ENCODE measurements around the gene CDK6. TPM values are rescaled to one million over a fixed set of nuclear protein-coding genes. Genes with fewer than 3 reads are reported as not detected.

CDK6 gene
- total RNA-seq, 4 donors from 2014 or later, result 43.6 to 85.1 (median 63.3) TPM

DNA sequence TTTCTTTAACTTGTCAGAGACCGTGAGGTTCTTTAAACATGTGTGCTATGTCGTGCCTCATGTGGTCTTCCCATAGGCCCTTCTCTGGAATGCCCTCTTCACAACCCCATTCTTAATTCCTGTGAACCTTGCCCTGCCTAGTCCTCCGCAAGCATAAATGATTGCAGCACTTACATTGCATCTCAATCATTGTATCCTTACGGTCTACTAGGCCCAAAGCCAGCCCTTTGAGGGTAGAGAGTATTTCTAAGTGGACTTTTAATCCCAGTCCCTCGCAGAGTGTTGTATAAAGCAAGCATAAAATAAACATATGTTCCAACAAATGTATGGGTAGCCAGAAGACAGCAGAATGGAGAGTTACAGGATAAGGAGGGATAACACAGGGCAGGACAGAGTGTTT is 154.0 kb downstream of the CDK6 start:
- TF ChIP-seq, protein P1, sequence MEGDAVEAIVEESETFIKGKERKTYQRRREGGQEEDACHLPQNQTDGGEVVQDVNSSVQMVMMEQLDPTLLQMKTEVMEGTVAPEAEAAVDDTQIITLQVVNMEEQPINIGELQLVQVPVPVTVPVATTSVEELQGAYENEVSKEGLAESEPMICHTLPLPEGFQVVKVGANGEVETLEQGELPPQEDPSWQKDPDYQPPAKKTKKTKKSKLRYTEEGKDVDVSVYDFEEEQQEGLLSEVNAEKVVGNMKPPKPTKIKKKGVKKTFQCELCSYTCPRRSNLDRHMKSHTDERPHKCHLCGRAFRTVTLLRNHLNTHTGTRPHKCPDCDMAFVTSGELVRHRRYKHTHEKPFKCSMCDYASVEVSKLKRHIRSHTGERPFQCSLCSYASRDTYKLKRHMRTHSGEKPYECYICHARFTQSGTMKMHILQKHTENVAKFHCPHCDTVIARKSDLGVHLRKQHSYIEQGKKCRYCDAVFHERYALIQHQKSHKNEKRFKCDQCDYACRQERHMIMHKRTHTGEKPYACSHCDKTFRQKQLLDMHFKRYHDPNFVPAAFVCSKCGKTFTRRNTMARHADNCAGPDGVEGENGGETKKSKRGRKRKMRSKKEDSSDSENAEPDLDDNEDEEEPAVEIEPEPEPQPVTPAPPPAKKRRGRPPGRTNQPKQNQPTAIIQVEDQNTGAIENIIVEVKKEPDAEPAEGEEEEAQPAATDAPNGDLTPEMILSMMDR (IDR thresholded peaks at IDR 0.05), result no peak
- no peak for TF ChIP-seq POLR2A (IDR thresholded peaks at IDR 0.05)
- H3K4me3 ChIP-seq (ENCODE audit: low read depth, poor library complexity, severe bottlenecking), result no peak overlapping the region
- intact Hi-C loops (cut with DNase I; ENCODE audit: low total_unique reads), result no loop called here
- 90% methylated on average over 5 of the region's 5 CpGs for WGBS, 2 donors
- no peak for DNase-seq (ENCODE audit: low spot score in 2 of 2)

DNA sequence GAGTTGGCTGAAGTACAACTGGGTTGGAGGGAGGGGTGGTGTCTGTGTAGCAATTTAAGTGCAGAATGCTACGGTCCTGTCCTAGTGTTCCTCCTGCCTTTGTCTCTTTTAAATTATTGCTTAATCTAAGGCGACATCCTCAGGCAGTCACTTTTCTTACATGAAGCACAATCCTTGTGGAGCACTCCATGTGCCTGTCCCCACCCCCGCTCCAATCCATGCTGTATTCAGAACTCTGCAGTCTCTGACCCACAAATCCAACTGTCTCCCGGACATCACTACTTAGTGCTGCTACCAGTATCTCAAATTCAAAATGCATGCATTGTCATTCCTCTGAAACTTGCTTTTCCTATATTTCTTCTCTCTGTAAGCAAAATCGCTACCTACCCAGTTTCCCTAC is 154.7 kb downstream of the CDK6 start:
- intact Hi-C loops (cut with DNase I; ENCODE audit: low total_unique reads), result no loop called here
- no peak for DNase-seq (ENCODE audit: low spot score in 2 of 2)
- 84% methylated on average over 5 of the region's 5 CpGs for WGBS, 2 donors
- no peak for TF ChIP-seq POLR2A (IDR thresholded peaks at IDR 0.05)
- TF ChIP-seq, protein P1 (IDR thresholded peaks at IDR 0.05), result no peak
- no peak overlapping the region for H3K4me3 ChIP-seq (ENCODE audit: low read depth, poor library complexity, severe bottlenecking)

DNA sequence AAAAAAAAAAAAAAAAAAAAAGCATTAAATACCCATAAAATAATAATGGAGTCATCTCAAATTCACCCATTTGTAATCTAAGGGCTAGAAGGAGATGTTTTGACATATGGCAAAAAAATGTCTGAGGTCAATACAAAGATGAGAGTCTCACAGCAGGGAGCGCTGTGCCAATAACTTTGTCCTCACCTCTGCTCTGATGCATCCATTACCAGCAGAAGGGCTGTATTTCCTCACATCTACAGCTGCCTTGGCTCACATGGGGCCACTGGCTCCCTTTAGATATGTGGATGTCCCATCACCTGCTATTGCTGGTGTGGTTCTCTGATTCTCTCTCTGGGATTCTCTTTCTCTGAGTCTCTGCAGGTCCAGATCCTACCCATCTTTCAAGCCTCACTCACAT is 155.9 kb downstream of the CDK6 start:
- 100% methylated on average over 1 of the region's 1 CpG for WGBS, 2 donors
- DNase-seq (ENCODE audit: low spot score in 2 of 2), result no peak
- TF ChIP-seq, protein P1 (IDR thresholded peaks at IDR 0.05), result no peak
- no peak for TF ChIP-seq POLR2A (IDR thresholded peaks at IDR 0.05)
- H3K4me3 ChIP-seq (ENCODE audit: low read depth, poor library complexity, severe bottlenecking), result no peak overlapping the region
- intact Hi-C loops (cut with DNase I; ENCODE audit: low total_unique reads), result no loop called here

DNA sequence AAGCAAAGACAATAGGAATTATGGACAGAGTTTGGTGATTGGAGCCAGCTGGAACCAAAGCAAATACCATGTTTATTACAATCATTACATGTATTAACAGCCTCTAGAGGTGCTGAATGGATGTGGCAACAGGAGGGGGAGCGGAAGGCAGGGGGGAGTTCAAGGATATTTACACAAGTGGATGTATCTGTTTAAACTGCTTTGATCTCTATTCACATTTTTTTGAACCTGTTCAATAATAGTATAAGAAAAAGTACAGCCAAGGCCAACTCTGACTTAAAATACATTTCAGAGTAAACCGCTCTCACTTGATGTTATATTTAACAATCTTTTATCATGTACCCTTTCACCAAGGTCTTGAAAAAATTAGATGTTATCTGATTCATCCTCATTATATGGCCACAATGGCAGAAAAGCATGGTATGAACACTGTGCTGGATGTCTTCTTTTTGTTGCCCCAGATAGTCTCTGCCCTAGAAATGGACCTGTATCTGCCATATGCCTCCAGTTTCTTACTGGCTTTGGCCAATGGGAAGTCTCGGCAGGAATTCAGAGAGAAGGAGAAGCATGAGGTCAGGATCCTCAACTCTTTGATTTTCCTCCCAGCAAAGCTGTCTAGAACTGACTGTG is 158.0 kb downstream of the CDK6 start:
- intact Hi-C loops (cut with DNase I; ENCODE audit: low total_unique reads), result no loop called here
- H3K4me3 ChIP-seq (ENCODE audit: low read depth, poor library complexity, severe bottlenecking), result no peak overlapping the region
- DNase-seq (ENCODE audit: low spot score in 2 of 2), result no peak
- TF ChIP-seq, protein P1 (IDR thresholded peaks at IDR 0.05), result no peak
- TF ChIP-seq POLR2A (IDR thresholded peaks at IDR 0.05), result no peak
- WGBS, 2 donors, result 92 to 93% methylated on average over 3 of the region's 3 CpGs

DNA sequence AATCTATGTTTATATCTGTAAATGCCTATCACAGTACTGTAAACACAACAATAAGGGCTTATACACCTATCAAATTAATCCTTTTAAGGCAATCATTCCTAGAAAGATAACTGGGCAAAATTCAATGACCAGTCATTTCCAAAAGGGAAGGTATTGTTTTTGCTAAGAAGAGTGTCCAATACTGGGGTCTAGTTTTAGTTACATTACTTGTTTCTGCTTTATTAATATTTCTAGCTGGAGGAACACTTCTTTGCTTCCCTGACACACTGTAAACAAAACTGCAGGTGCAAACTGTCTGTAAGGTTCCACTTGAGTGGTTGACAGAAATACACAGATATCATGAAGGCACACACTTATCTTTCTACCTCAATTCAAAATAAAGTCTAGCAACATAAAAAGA is 162.0 kb downstream of the CDK6 start:
- TF ChIP-seq, protein P1 (IDR thresholded peaks at IDR 0.05), result no peak
- TF ChIP-seq POLR2A (IDR thresholded peaks at IDR 0.05), result no peak
- H3K4me3 ChIP-seq (ENCODE audit: low read depth, poor library complexity, severe bottlenecking), result no peak overlapping the region
- no peak for DNase-seq (ENCODE audit: low spot score in 2 of 2)
- intact Hi-C loops (cut with DNase I; ENCODE audit: low total_unique reads), result no loop called here

Data from lower leg skin (tissue), 4 donors.